H1 (cell line): ENCODE measurements around the gene RFNG. TPM values are rescaled to one million over a fixed set of nuclear protein-coding genes. Genes with fewer than 3 reads are reported as not detected.

Source experiments
- CTCF ChIA-PET: fragments of 300-600 bp; sonication (Branson Sonifier 250); formaldehyde crosslinking; loops from one replicate; lab custom pipeline; 2021; ENCODE audit not compliant: partially characterized antibody; lab: Charles Lee
- POLR2A ChIA-PET: fragments of 300-600 bp; sonication (Branson Sonifier 250); formaldehyde crosslinking; loops from one replicate; lab custom pipeline; 2021; ENCODE audit warnings: inconsistent platforms; ENCODE audit not compliant: partially characterized antibody; lab: Charles Lee
- DNase-seq, 2 experiments: peaks; one replicate each; pipeline versions ENCODE4 v3.0.0 to v3.0.0-alpha.2; 2010 to 2022; ENCODE audit warnings: low spot score in 2 of 2, low read depth in 1 of 2, mixed read lengths in 1 of 2
- FAIRE-seq: peaks from 2 replicates; lab custom pipeline; 2011; peaks lifted over from hg19 to GRCh38; lab: Jason Lieb, UNC
- H2AFZ ChIP-seq: 2 replicates; pipeline ENCODE4 v1.8.1; 2012; ENCODE audit warnings: low read length, inconsistent platforms
- H2AK5ac ChIP-seq: 2 replicates; pipeline ENCODE4 v1.6.1; 2013; ENCODE audit warnings: low read depth, low read length
- H2BK120ac ChIP-seq: replicated peaks from 2 replicates; pipeline ENCODE3; 2013; ENCODE audit warnings: low read depth, low read length, inconsistent platforms
- H2BK12ac ChIP-seq: 2 replicates; pipeline ENCODE4 v1.6.1; 2013; ENCODE audit warnings: low read depth, low read length
- H2BK15ac ChIP-seq: 2 replicates; pipeline ENCODE4 v1.6.1; 2013; ENCODE audit warnings: low read length
- H2BK20ac ChIP-seq: 2 replicates; pipeline ENCODE4 v1.6.1; 2013; ENCODE audit warnings: low read length
- H2BK5ac ChIP-seq: 2 replicates; pipeline ENCODE4 v1.6.1; 2013; ENCODE audit warnings: low read depth, low read length
- H3K14ac ChIP-seq: 2 replicates; pipeline ENCODE4 v1.6.1; 2013; ENCODE audit warnings: inconsistent platforms; ENCODE audit not compliant: insufficient read length
- H3K18ac ChIP-seq: 2 replicates; pipeline ENCODE4 v1.6.1; 2013; ENCODE audit warnings: low read length; ENCODE audit errors: extremely low read depth
- H3K23ac ChIP-seq: 2 replicates; pipeline ENCODE4 v1.6.1; 2013; ENCODE audit warnings: inconsistent platforms; ENCODE audit not compliant: insufficient read length
- H3K23me2 ChIP-seq: 2 replicates; pipeline ENCODE4 v1.6.1; 2013; ENCODE audit warnings: low read depth, low read length
- H3K27ac ChIP-seq: 2 replicates; pipeline ENCODE4 v1.6.1; 2011; ENCODE audit warnings: low read depth, low read length, inconsistent platforms
- H3K27me3 ChIP-seq, 4 experiments: replicated peaks in 1 of 4; 1 replicate in 1 of 4; 2 replicates in 3 of 4; pipeline versions ENCODE4 v1.6.1 to v1.8.1; 2011 to 2013; ENCODE audit warnings: low read length in 3 of 4, mild to moderate bottlenecking in 3 of 4, inconsistent platforms in 2 of 4, mixed read lengths in 2 of 4, moderate library complexity in 1 of 4; ENCODE audit not compliant: control insufficient read depth in 3 of 4, insufficient read depth in 3 of 4; ENCODE audit errors: extremely low read depth in 1 of 4
- H3K36me3 ChIP-seq, 4 experiments: 2 replicates each; pipeline versions ENCODE4 v1.6.1 to v1.8.1; 2011 to 2013; ENCODE audit warnings: mild to moderate bottlenecking in 4 of 4, low read length in 3 of 4, moderate library complexity in 2 of 4, control low read depth in 1 of 4, inconsistent platforms in 1 of 4; ENCODE audit not compliant: insufficient read depth in 4 of 4, control insufficient read depth in 2 of 4
- H3K4ac ChIP-seq: replicated peaks from 2 replicates; pipeline ENCODE3; 2013; ENCODE audit warnings: low read length, low read depth, mixed read lengths, inconsistent platforms; ENCODE audit not compliant: insufficient read length
- H3K4me1 ChIP-seq, 4 experiments: replicated peaks in 1 of 4; 1 replicate in 1 of 4; 2 replicates in 3 of 4; pipeline versions ENCODE4 v1.6.1 to v1.8.1; 2011 to 2013; ENCODE audit warnings: low read length in 3 of 4, inconsistent platforms in 2 of 4, mixed read lengths in 1 of 4; ENCODE audit not compliant: insufficient read depth in 4 of 4, control insufficient read depth in 3 of 4
- H3K4me2 ChIP-seq, 2 experiments: 2 replicates each; pipeline versions ENCODE4 v1.6.1 to v1.8.1; 2011 to 2013; ENCODE audit warnings: low read depth in 2 of 2, low read length in 2 of 2, control low read depth in 1 of 2, inconsistent platforms in 1 of 2, mild to moderate bottlenecking in 1 of 2; ENCODE audit not compliant: insufficient read depth in 1 of 2
- H3K4me3 ChIP-seq, 4 experiments: fragments of 200-600, 300-600 bp in 1 of 4; sonication (generic), shearing (Covaris generic), sonication (Bioruptor Twin) in 1 of 4; 2 replicates each; pipeline versions ENCODE4 v1.5.1 to v1.8.1; 2011 to 2016; ENCODE audit warnings: low read length in 4 of 4, low read depth in 3 of 4, control low read depth in 2 of 4, inconsistent platforms in 2 of 4, mild to moderate bottlenecking in 2 of 4, mixed read lengths in 1 of 4, moderate library complexity in 1 of 4; ENCODE audit not compliant: insufficient read depth in 2 of 4; ENCODE audit errors: extremely low read depth in 1 of 4
- H3K56ac ChIP-seq: replicated peaks from 2 replicates; pipeline ENCODE3; 2013; ENCODE audit warnings: low read depth, mild to moderate bottlenecking, mixed read lengths, low read length, inconsistent platforms; ENCODE audit not compliant: insufficient read length
- H3K79me1 ChIP-seq: 2 replicates; pipeline ENCODE4 v1.6.1; 2013; ENCODE audit warnings: low read depth, low read length, control low read depth
- H3K79me2 ChIP-seq, 2 experiments: 2 replicates each; pipeline versions ENCODE4 v1.6.1 to v1.8.1; 2012 to 2013; ENCODE audit warnings: low read length in 2 of 2, mild to moderate bottlenecking in 2 of 2, inconsistent platforms in 1 of 2; ENCODE audit not compliant: insufficient read depth in 2 of 2, control insufficient read depth in 1 of 2
- H3K9ac ChIP-seq, 4 experiments: replicated peaks in 1 of 4; 1 replicate in 1 of 4; 2 replicates in 3 of 4; pipeline versions ENCODE4 v1.6.1 to v1.8.1; 2011 to 2013; ENCODE audit warnings: low read depth in 3 of 4, low read length in 3 of 4, control low read depth in 2 of 4, mild to moderate bottlenecking in 2 of 4, moderate library complexity in 2 of 4, inconsistent platforms in 1 of 4; ENCODE audit errors: extremely low read depth in 1 of 4
- H3K9me3 ChIP-seq, 2 experiments: 2 replicates each; pipeline versions ENCODE4 v1.6.1 to v1.8.1; 2012 to 2013; ENCODE audit warnings: mild to moderate bottlenecking in 2 of 2, moderate library complexity in 2 of 2, control low read depth in 1 of 2, inconsistent platforms in 1 of 2, low read depth in 1 of 2, low read length in 1 of 2, mixed read lengths in 1 of 2; ENCODE audit not compliant: insufficient read depth in 2 of 2
- H4K20me1 ChIP-seq, 2 experiments: replicated peaks in 1 of 2; 2 replicates each; pipeline versions ENCODE3 to v1.8.1; 2011 to 2013; ENCODE audit warnings: inconsistent platforms in 2 of 2, low read length in 2 of 2, mild to moderate bottlenecking in 1 of 2; ENCODE audit not compliant: insufficient read depth in 2 of 2, control insufficient read depth in 1 of 2
- H4K5ac ChIP-seq: 2 replicates; pipeline ENCODE4 v1.6.1; 2013; ENCODE audit warnings: low read length, low read depth, mixed read lengths, inconsistent platforms; ENCODE audit not compliant: insufficient read length
- H4K8ac ChIP-seq: 2 replicates; pipeline ENCODE4 v1.8.0; 2013; ENCODE audit warnings: mild to moderate bottlenecking, moderate library complexity, low read length, inconsistent platforms; ENCODE audit not compliant: insufficient read depth; ENCODE audit errors: extremely low read depth
- H4K91ac ChIP-seq: replicated peaks from 2 replicates; pipeline ENCODE3; 2013; ENCODE audit warnings: low read length, mixed read lengths, inconsistent platforms; ENCODE audit not compliant: insufficient read length
- BCL11A ChIP-seq, 2 experiments: IDR thresholded peaks; one replicate each; pipeline ENCODE4 v1.6.1; 2011; ENCODE audit warnings: low read depth in 2 of 2, low read length in 2 of 2, mild to moderate bottlenecking in 2 of 2
- CBX8 ChIP-seq: fragments of 300-800, 300-1000 bp; sonication (generic); IDR thresholded peaks from 2 replicates; pipeline ENCODE4 v1.7.1; 2016; ENCODE audit warnings: low read depth, low read length, borderline replicate concordance
- EP300 ChIP-seq, 2 experiments: IDR thresholded peaks; 1 replicate in 1 of 2; 2 replicates in 1 of 2; pipeline ENCODE4 v1.6.1; 2011 to 2012; ENCODE audit warnings: low read depth in 2 of 2, low read length in 2 of 2, mild to moderate bottlenecking in 2 of 2, borderline replicate concordance in 1 of 2, inconsistent platforms in 1 of 2, moderate library complexity in 1 of 2
- FOSL1 ChIP-seq: IDR thresholded peaks from 2 replicates; pipeline ENCODE4 v1.6.1; 2011; ENCODE audit warnings: mild to moderate bottlenecking, low read depth, low read length, moderate library complexity; ENCODE audit not compliant: insufficient read depth
- KDM1A ChIP-seq: fragments of 200-600, 300-600 bp; sonication (generic); IDR thresholded peaks from 2 replicates; pipeline ENCODE4 v1.7.1; 2016; ENCODE audit warnings: mild to moderate bottlenecking, low read length, borderline replicate concordance
- KDM5A ChIP-seq: fragments of 200-600 bp; IDR thresholded peaks from 2 replicates; pipeline ENCODE4 v1.7.1; 2012; ENCODE audit warnings: mild to moderate bottlenecking, low read length, inconsistent platforms, mixed read lengths
- POU5F1 ChIP-seq: IDR thresholded peaks from 2 replicates; pipeline ENCODE4 v1.6.1; 2011; ENCODE audit warnings: low read depth, mild to moderate bottlenecking, low read length, moderate library complexity
- SUZ12 ChIP-seq: fragments of 200-600 bp; sonication (generic); IDR thresholded peaks from 2 replicates; pipeline ENCODE4 v1.6.1; 2012; ENCODE audit warnings: mild to moderate bottlenecking, inconsistent platforms, low read length, moderate library complexity, mixed read lengths
- WGBS, 2 experiments: shearing (Covaris generic) in 1 of 2; methylation state at CpG; one replicate each; pipeline versions ENCODE4 v1.1.6 to v1.1.7; 2013 to 2015; ENCODE audit warnings: low lambda C conversion rate in 2 of 2, mixed read lengths in 2 of 2, inconsistent platforms in 1 of 2, low coverage in 1 of 2, missing lambda C conversion rate in 1 of 2; ENCODE audit not compliant: insufficient replicate concordance in 2 of 2, insufficient coverage in 1 of 2, insufficient read length in 1 of 2; ENCODE audit errors: extremely low coverage in 1 of 2, missing lambda C conversion rate in 1 of 2; 5-methylcytosine and 5-hydroxymethylcytosine counted together
- polyA plus RNA-seq, 7 experiments: library from polyadenylated mRNA; depleted of rRNA in 3 of 7; stranded (reverse) in 5 of 7; unstranded in 2 of 7; fragments of >200 nt in 5 of 7; fragments of 200-250 nt in 2 of 7; gene quantifications; 1 replicate in 5 of 7; 2 replicates in 1 of 7; 4 replicates in 1 of 7; pipeline versions ENCODE4 v1.2.1 to v1.2.3, GENCODE V29; 2011 to 2013; ENCODE audit warnings: missing spikeins in 2 of 7, mixed read lengths in 2 of 7
- total RNA-seq: library from RNA; stranded (reverse); fragmentation: NEBNext Ultra II Directional; extraction: Animal tissue kit (Norgen Biotek cat#: 25700); gene quantifications from 2 replicates; pipeline ENCODE4 v1.2.1, GENCODE V29; 2021

The RFNG gene
- total and polyA plus RNA-seq, 2 of the 8 experiments (the other 6 are each of a cell fraction or from before 2014, with no cell fraction given): 26.7 to 28.4 TPM

- CTCF ChIA-PET: interaction anchor here (1.1 to 1.7 kb wide), 3 partner anchors 20 to 27 kb away, joined by 3 read pairs; partner anchors contain the start of gene RAC3
- no peak overlapping the region for H2BK20ac ChIP-seq
- H3K4ac ChIP-seq: peak overlapping the region; percentile 21
- no peaks in the 10 kb centered on the region; a peak in 1 of 7 replicates for H3K27me3 ChIP-seq
- no peak overlapping the region for H3K23ac ChIP-seq
- H3K23me2 ChIP-seq: peaks cover 6% of the 10 kb centered on the region; the same call in 1 of the 2 replicates
- H3K79me1 ChIP-seq: peaks cover 6% of the 10 kb centered on the region; the same call in 1 of the 2 replicates
- no peak overlapping the region for H2BK120ac ChIP-seq
- POLR2A ChIA-PET: interaction anchor here (0.8 to 13.2 kb wide), 9 partner anchors 10 to 348 kb away, joined by 3 to 161 read pairs (median 5); partner anchors contain the start of genes CENPX, DUS1L, LRRC45 and MRPL12
- H2AFZ ChIP-seq: no peak overlapping the region
- H3K4me1 ChIP-seq: peaks cover 0 to 11% (median 6%) of the 10 kb centered on the region in 4 experiments; a peak in 5 of 7 replicates
- H4K20me1 ChIP-seq: peaks cover 4 to 15% of the 10 kb centered on the region in 2 experiments
- H2BK12ac ChIP-seq: no peak overlapping the region
- 29% methylated on average over 51 of the region's 79 CpGs; no CpG with 5 or more reads in 1 of the 2 experiments for WGBS, 2 experiments
- peak overlapping the region; percentile 24 for H4K5ac ChIP-seq
- H3K56ac ChIP-seq: peak overlapping the region; percentile 46
- no peak overlapping the region for H2BK5ac ChIP-seq
- no peak overlapping the region for H3K27ac ChIP-seq
- no peak overlapping the region; the same call in 1 of the 2 replicates for H4K8ac ChIP-seq
- peak overlapping the region; percentile 60 for H3K18ac ChIP-seq
- FAIRE-seq (no peak), DNase-seq (no peak)
- peaks cover 5 to 25% (median 12%) of the 10 kb centered on the region in 4 experiments for H3K36me3 ChIP-seq
- H3K4me2 ChIP-seq: peak overlapping the region; percentile 68 to 69
- H3K4me3 ChIP-seq: peak overlapping the region; percentile 45 to 87 (median 76)
- peaks cover 0 to 12% of the 10 kb centered on the region in 2 experiments; a peak in 1 of 4 replicates for H3K79me2 ChIP-seq
- peak overlapping the region in 2 of 4 experiments; percentile 38 to 54; a peak in 4 of 7 replicates for H3K9ac ChIP-seq
- H2BK15ac ChIP-seq: no peak overlapping the region
- no peaks in the 10 kb centered on the region for H3K9me3 ChIP-seq
- H4K91ac ChIP-seq: peak overlapping the region; percentile 25
- H3K14ac ChIP-seq: no peak overlapping the region
- H2AK5ac ChIP-seq: no peak overlapping the region
- TF ChIP-seq SUZ12 (no peak), BCL11A (IDR thresholded peaks at IDR 0.05; ENCODE audit: low read depth in 2 of 2, low read length in 2 of 2) (no peak), FOSL1 (no peak), EP300 (IDR thresholded peaks at IDR 0.05; ENCODE audit: borderline replicate concordance in 1 of 2, low read depth in 2 of 2, low read length in 2 of 2) (no peak), KDM5A (no peak), POU5F1 (no peak), CBX8 (no peak), KDM1A (no peak)
These were observed 610 bp downstream of the RFNG start for GRCh38 chr17:82050761-82051641.
